Measurements from ENCODE around the gene IFNLR1.
"Not testable (repeated sequence)": the region's sequence is repeated elsewhere in the genome, so short reads cannot be mapped to it uniquely, and the experiment has no call there.

IFNLR1 gene

GRCh38 chr1:24186993-24187790 lies at the start of gene IFNLR1:
IFNLR1 (minus strand) TSS chr1:24187289; CDS start chr1:24187248, 41 bp downstream.
- DNase-seq (ENCODE audit: insufficient read length, low spot score) (peak; percentile 73), FAIRE-seq (no peak)

DNA sequence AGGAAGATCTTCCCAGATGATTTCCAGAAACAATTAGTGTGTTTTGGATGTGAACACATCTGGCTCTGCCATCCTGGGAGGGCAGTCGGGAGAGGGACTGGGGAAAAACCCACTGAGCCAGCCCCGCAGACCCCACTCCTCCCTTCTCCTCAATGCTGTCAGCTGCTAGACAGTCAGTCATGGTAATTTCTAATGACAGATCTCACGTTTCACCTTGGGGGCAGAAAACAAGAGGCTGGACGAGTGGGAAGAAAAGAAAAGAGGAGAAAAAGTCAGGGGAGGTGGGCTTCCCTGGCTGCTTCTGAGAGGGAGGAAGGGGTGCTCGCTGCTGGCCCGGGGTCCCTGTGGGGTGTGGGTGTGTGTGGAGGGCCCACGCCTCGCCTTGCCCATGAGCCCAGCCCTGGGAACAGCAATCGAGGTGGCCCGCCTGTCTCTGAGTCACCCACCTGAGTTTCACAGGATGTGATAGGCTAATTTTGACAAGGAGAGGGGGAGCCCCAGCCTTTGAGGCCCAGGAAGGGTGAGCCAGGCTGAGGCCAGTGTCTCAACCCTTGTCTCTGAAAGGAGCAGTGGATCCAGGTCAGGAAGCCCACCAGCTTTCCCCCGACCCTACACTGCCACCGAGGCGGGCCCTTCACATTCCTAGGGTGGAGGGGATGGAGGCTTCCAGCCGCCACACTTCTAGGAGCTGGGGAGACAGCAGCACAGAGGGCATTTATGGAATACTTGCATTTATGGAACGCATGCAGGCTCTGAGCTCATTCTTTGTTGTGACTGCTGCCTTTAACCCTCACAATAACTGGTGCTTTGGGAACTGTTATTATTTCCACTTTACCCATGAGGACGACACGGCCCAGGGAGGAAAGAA lies 49.1 kb upstream of the IFNLR1 start:
- DNase-seq (ENCODE audit: insufficient read length, low spot score) (peak; percentile 42), FAIRE-seq (no peak)

- DNase-seq (ENCODE audit: insufficient read length, low spot score) (no peak), FAIRE-seq (no peak)
Measured at GRCh38 chr1:24233684-24234600, 46.9 kb upstream of the IFNLR1 start.

- DNase-seq (ENCODE audit: insufficient read length, low spot score) (no peak), FAIRE-seq (no peak)
Measured at GRCh38 chr1:24231701-24232100, 44.6 kb upstream of the IFNLR1 start.

DNA sequence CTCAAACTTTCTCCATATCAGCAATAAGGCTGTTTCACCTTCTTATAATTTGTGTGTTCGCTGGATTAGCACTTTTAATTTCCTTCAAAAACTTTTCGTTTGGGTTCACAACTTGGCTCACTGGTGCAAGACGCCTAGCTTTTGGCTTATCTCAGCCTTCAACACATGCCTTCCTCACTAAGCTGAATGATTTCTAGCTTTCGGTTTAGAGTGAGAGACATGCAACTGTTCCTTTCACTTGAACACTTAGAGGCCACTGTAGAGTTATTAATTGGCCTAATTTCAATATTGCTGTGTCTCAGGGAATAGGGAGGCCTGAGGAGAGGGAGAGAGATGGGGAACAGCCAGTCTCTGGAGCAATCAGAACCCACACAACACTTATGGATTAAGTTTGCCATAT lies 41.2 kb upstream of the IFNLR1 start:
- DNase-seq (ENCODE audit: insufficient read length, low spot score) (no peak), FAIRE-seq (no peak)

DNA sequence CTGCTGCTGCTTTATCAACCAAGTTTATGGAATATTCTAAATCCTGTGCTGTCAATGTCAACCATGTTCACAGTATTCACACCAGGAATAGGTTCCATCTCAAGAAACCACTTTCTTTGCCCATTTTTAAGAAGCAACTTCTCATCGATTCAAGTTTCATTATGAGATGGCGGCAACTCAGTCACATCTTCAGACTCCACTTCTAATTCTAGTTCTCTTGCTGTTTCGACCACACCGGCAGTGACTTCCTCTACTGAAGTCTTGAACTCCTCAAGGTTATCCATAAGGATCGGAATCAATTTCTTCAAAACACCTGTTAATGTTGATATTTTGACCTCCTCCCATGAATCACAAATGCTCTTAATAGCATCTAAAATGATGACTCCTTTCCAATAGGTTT lies 39.7 kb upstream of the IFNLR1 start:
- FAIRE-seq (no peak), DNase-seq (ENCODE audit: insufficient read length, low spot score) (no peak)

DNA sequence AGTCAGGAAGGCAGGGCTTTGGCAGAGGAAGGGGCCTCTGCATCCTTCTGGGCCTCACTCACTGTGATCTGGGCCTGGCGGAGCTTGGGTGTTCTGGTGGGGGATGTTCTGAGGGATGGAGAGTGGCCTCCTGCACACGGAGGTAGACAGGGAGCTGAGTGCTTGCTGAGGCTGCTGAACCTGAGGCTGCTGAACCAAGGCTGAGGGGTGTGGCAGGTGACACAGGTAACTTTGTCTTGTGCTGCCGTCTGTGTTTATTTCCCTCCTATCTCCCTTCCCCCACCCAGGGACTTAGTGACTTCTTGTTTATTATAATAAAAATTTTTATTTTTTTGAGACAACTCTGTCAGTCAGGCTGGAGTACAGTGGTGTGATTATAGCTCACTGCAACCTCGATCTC lies 37.7 kb upstream of the IFNLR1 start:
- no peak for DNase-seq (ENCODE audit: insufficient read length, low spot score)
- no peak for FAIRE-seq

DNA sequence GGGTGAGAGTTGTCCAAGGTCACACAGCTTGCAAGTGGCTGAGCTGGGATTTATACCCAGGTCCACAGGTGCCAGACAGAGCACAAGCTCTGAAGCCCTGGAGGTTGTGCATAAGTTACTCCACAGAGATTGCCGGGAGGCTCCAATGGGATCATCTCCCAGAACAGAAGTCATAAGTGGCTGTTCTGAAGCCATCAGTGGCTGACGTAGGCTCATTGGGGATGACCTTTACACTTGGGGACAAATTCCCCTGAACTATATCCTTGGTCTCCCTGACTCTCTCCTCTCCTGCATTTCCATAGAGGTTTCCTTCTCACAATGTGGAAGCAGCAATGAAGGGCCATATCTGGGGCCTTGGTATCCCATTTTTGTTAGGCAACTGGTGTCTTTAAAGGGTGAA lies 37.0 kb upstream of the IFNLR1 start:
- DNase-seq (ENCODE audit: insufficient read length, low spot score) (no peak), FAIRE-seq (no peak)

DNA sequence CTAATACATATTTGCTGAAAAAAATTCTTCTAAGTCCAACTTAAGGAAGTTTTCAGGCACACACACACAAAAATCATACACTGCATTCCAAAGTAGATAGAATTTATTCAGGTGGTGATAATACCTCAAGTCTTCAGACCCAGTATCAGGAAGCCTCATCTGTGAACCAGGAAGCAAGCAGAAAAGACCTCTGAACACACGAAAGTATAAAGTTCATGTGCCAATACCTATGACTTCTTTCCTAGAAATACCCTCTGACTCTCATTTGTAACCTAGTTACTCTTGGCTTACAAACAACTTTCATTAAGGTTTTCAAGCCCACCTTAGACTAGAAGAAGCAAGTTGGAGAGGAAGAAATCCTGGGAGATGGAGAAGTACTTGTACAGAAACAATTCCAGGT lies 35.7 kb upstream of the IFNLR1 start:
- FAIRE-seq (no peak), DNase-seq (ENCODE audit: insufficient read length, low spot score) (no peak)

GRCh38 chr1:24222008-24222605 lies 35.0 kb upstream of the IFNLR1 start:
- DNase-seq (ENCODE audit: insufficient read length, low spot score) (no peak), FAIRE-seq (no peak)

DNA sequence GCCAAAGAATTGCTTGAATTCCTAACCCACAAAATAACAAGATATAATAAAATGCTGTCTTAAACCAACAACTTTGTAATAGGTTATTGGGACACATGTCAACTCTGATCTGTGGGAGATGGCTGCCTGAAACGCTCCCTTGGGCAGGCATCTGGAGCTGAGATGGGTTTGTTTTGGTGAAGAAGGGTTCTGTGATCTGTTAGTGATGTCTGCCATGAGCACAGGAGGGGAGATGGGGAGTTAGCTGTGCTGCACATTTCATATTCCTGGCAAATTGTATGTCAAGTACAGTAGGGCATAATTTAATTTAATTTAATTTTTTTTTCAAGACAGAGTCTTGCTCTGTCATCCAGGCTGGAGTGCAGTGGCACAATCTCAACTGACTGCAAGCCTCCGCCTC lies 34.2 kb upstream of the IFNLR1 start:
- no peak for FAIRE-seq
- no peak for DNase-seq (ENCODE audit: insufficient read length, low spot score)

GRCh38 chr1:24216276-24217074 lies 29.4 kb upstream of the IFNLR1 start:
- FAIRE-seq: no peak
- no peak for DNase-seq (ENCODE audit: insufficient read length, low spot score)

DNA sequence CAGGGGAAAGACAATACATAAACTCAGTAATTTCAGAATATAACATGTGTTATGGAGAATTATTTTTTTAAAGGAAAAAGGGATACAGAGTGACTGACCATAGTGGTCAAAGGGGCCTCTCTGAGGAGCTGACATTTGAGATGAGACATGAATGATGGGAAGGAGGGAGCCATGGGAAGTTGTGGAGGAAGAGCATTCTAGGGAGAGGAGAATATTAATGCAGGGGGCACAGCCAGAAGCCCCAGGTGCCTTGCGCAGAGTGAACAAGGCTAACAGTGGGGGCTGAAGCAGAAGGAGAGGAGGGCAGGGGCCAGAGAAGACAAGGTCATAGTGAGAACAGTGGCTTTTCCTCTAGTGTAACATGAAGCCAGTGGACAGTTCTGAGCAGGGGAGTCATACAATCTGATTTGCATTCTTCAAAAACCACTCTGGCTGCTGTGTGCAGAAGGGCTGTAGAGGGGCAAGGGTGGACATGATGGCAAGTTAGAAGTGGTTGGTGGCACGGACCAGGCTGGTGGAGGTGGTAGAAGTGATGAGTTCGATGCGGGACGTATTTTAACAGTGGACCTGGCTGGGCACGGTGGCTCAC lies 28.2 kb upstream of the IFNLR1 start:
- FAIRE-seq: peak; percentile 28
- DNase-seq (ENCODE audit: insufficient read length, low spot score): no peak

GRCh38 chr1:24212376-24212775 lies 25.3 kb upstream of the IFNLR1 start:
- no peak for DNase-seq (ENCODE audit: insufficient read length, low spot score)
- peak; percentile 96 for FAIRE-seq

GRCh38 chr1:24210195-24210627 lies 23.1 kb upstream of the IFNLR1 start:
- DNase-seq (ENCODE audit: insufficient read length, low spot score): no peak

DNA sequence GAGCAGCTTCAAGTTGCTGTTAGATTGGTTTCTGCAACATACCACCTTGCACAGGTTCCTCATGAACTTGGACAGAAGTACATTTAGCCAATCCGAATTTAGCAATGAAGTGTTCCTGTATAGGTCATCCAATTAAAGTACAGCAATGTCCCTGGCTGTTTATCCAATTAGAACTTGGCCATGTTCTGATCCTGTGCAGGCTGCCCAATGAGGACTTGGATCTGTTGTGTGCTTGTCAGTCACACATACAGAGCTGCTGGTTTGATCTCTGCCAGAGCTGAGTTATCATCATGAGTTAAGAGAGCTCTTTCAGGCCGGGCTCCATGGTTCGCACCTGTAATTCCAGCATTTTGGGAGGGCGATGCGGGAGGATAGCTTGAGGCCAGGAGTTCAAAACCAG lies 22.0 kb upstream of the IFNLR1 start:
- DNase-seq (ENCODE audit: insufficient read length, low spot score) (no peak), FAIRE-seq (no peak)

More at GRCh38 chr1:24210195-24210627, 23.1 kb upstream of the IFNLR1 start:
- FAIRE-seq: no peak

DNA sequence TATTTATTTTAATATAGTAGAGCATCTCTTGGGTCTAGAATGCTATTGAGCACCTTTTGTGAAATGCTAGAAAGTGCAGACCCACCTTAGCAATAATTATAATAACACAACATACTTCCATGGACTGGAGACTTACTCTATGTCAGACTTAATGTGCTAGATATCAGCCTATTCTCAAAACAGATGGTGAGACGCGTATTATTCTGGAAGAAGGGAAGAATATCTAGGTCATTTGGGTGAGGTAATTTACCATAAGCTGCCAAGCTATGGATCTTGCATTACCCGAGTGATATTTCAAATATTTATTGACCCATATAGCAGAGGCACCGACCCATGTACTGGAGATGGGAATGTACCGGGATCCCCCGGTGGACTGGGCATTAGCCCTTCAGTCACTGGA lies 20.6 kb upstream of the IFNLR1 start:
- DNase-seq (ENCODE audit: insufficient read length, low spot score) (no peak), FAIRE-seq (no peak)

GRCh38 chr1:24207395-24207687 lies 20.3 kb upstream of the IFNLR1 start:
- DNase-seq (ENCODE audit: insufficient read length, low spot score); FAIRE-seq: not testable (repeated sequence)
